Measurements from ENCODE around the gene SPRYD7.

The SPRYD7 gene

GRCh38 chr13:49936075-49936967 lies at the start of gene SPRYD7:
Gene SPRYD7, minus strand, starts transcription at chr13:49936340. Its CDS starts 105 bp downstream, at chr13:49936235.
- DNase-seq (ENCODE audit: low spot score): peak; percentile 96
- peak; percentile 95 for TF ChIP-seq CTCF (IDR thresholded peaks at IDR 0.05; ENCODE audit: extremely low read depth, insufficient read depth, missing control alignments)
- in situ Hi-C loops (cut with MboI; ENCODE audit: low pct_unique_long_range_greater_than_20kb, low sequenced_read_pairs, unreplicated experiment): no loop called here

- in situ Hi-C loops (cut with MboI; ENCODE audit: low pct_unique_long_range_greater_than_20kb, low sequenced_read_pairs, unreplicated experiment): loop anchor here (25.0 kb wide), 1 partner anchor 552 kb away; no protein-coding TSS in a partner anchor
- DNase-seq (ENCODE audit: low spot score): no peak
- TF ChIP-seq CTCF (IDR thresholded peaks at IDR 0.05; ENCODE audit: extremely low read depth, insufficient read depth, missing control alignments): no peak
These were observed 49.0 kb upstream of the SPRYD7 start for GRCh38 chr13:49985129-49985528.

GRCh38 chr13:49980266-49980665 lies 44.1 kb upstream of the SPRYD7 start:
- no peak for DNase-seq (ENCODE audit: low spot score)
- in situ Hi-C loops (cut with MboI; ENCODE audit: low pct_unique_long_range_greater_than_20kb, low sequenced_read_pairs, unreplicated experiment): loop anchor here (25.0 kb wide), 1 partner anchor 557 kb away; no protein-coding TSS in a partner anchor
- TF ChIP-seq CTCF (IDR thresholded peaks at IDR 0.05; ENCODE audit: extremely low read depth, insufficient read depth, missing control alignments): no peak

GRCh38 chr13:49977992-49978391 lies 41.9 kb upstream of the SPRYD7 start:
- TF ChIP-seq CTCF (IDR thresholded peaks at IDR 0.05; ENCODE audit: extremely low read depth, insufficient read depth, missing control alignments): no peak
- no peak for DNase-seq (ENCODE audit: low spot score)
- in situ Hi-C loops (cut with MboI; ENCODE audit: low pct_unique_long_range_greater_than_20kb, low sequenced_read_pairs, unreplicated experiment): loop anchor here (10.0 to 25.0 kb wide), 4 partner anchors 559 to 1107 kb away; no protein-coding TSS in a partner anchor

GRCh38 chr13:49976314-49977258 lies 40.4 kb upstream of the SPRYD7 start:
- DNase-seq (ENCODE audit: low spot score): peak; percentile 75
- TF ChIP-seq CTCF (IDR thresholded peaks at IDR 0.05; ENCODE audit: extremely low read depth, insufficient read depth, missing control alignments): peak; percentile 78
- in situ Hi-C loops (cut with MboI; ENCODE audit: low pct_unique_long_range_greater_than_20kb, low sequenced_read_pairs, unreplicated experiment): loop anchor here (10.0 to 25.0 kb wide), 4 partner anchors 561 to 1108 kb away; no protein-coding TSS in a partner anchor

- no peak for TF ChIP-seq CTCF (IDR thresholded peaks at IDR 0.05; ENCODE audit: extremely low read depth, insufficient read depth, missing control alignments)
- in situ Hi-C loops (cut with MboI; ENCODE audit: low pct_unique_long_range_greater_than_20kb, low sequenced_read_pairs, unreplicated experiment): loop anchor here (10.0 to 25.0 kb wide), 4 partner anchors 561 to 1109 kb away; no protein-coding TSS in a partner anchor
- no peak for DNase-seq (ENCODE audit: low spot score)
These were observed 39.7 kb upstream of the SPRYD7 start for GRCh38 chr13:49975826-49976225.
